ENCODE results near the gene KIF24.
"Not testable (repeated sequence)": the region's sequence is repeated elsewhere in the genome, so short reads cannot be mapped to it uniquely, and the experiment has no call there.

Gene KIF24

GRCh38 chr9:34363619-34364351 is 34.7 kb upstream of the KIF24 start:
- DNase-seq (ENCODE audit: low read depth in 2 of 2): no peak

- DNase-seq (ENCODE audit: low read depth in 2 of 2): no peak
Observed at GRCh38 chr9:34362614-34363214, 33.6 kb upstream of the KIF24 start.

- DNase-seq (ENCODE audit: low read depth in 2 of 2): not testable (repeated sequence)
Observed at GRCh38 chr9:34352957-34353356, 23.9 kb upstream of the KIF24 start.

- DNase-seq (ENCODE audit: low read depth in 2 of 2): not testable (repeated sequence)
Observed at GRCh38 chr9:34352122-34352652, 23.1 kb upstream of the KIF24 start.

GRCh38 chr9:34349324-34349723 is 20.3 kb upstream of the KIF24 start:
- no peak for DNase-seq (ENCODE audit: low read depth in 2 of 2)

- no peak for DNase-seq (ENCODE audit: low read depth in 2 of 2)
Observed at GRCh38 chr9:34347800-34348158, 18.7 kb upstream of the KIF24 start.

- no peak for DNase-seq (ENCODE audit: low read depth in 2 of 2)
Observed at GRCh38 chr9:34346873-34347799, 18.1 kb upstream of the KIF24 start.

GRCh38 chr9:34343605-34344004 is 14.5 kb upstream of the KIF24 start:
- DNase-seq (ENCODE audit: low read depth in 2 of 2): no peak

GRCh38 chr9:34343090-34343489 is 14.0 kb upstream of the KIF24 start:
- DNase-seq (ENCODE audit: low read depth in 2 of 2): no peak

GRCh38 chr9:34341659-34342295 is 12.7 kb upstream of the KIF24 start:
- DNase-seq (ENCODE audit: low read depth in 2 of 2): no peak

- no peak for DNase-seq (ENCODE audit: low read depth in 2 of 2)
Observed at GRCh38 chr9:34338665-34339385, 9.8 kb upstream of the KIF24 start.

- DNase-seq (ENCODE audit: low read depth in 2 of 2): not testable (repeated sequence)
Observed at GRCh38 chr9:34338079-34338478, 9.0 kb upstream of the KIF24 start.

- no peak for DNase-seq (ENCODE audit: low read depth in 2 of 2)
Observed at GRCh38 chr9:34337403-34337802, 8.3 kb upstream of the KIF24 start.

- DNase-seq (ENCODE audit: low read depth in 2 of 2): no peak
Observed at GRCh38 chr9:34335376-34335775, 6.3 kb upstream of the KIF24 start.

- DNase-seq (ENCODE audit: low read depth in 2 of 2): no peak
Observed at GRCh38 chr9:34334916-34335315, 5.8 kb upstream of the KIF24 start.

- no peak for DNase-seq (ENCODE audit: low read depth in 2 of 2)
Observed at GRCh38 chr9:34334337-34334824, 5.3 kb upstream of the KIF24 start.

- DNase-seq (ENCODE audit: low read depth in 2 of 2): no peak
Observed at GRCh38 chr9:34333836-34334235, 4.8 kb upstream of the KIF24 start.

GRCh38 chr9:34332076-34332964 is 3.3 kb upstream of the KIF24 start:
- DNase-seq (ENCODE audit: low read depth in 2 of 2): no peak

- DNase-seq (ENCODE audit: low read depth in 2 of 2): no peak
Observed at GRCh38 chr9:34331196-34331595, 2.1 kb upstream of the KIF24 start.

GRCh38 chr9:34328500-34328986 is 525 bp downstream of the KIF24 start:
- no peak for DNase-seq (ENCODE audit: low read depth in 2 of 2)
